Measurements from ENCODE around the gene IGFBP7. TPM values are rescaled to one million over a fixed set of nuclear protein-coding genes. Genes with fewer than 3 reads are reported as not detected.

Gene IGFBP7
- total and polyA plus RNA-seq, 2 experiments from 2014 or later: 68.9 to 87.2 TPM

DNA sequence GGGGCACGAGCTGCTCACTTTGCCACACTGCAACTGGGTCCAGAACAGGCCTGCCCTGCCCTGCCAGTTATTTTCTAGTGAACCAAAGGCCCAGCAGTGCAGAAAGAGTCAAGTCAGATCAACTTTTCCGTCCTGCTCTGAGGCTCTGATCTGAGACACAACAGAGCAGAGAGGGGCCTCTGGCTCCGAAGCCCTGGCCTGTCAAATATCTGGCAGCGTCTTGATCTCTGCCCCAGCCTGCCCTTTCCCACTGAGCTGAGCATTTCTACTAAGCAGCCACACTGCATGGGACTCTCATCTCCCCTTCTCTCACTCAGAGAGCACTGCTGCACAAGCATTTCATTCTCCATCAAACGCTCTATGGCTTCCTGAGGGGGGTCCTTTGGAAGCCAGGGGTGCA, 11.8 kb downstream of the IGFBP7 start:
- Histone ChIP-seq H3K4me1 (ENCODE audit: low read depth) (peaks cover 42% of the 10 kb centered on the region), H3K27me3 (no peaks in the 10 kb centered on the region), H3K36me3 (no peaks in the 10 kb centered on the region), H3K4me3 (no peak overlapping the region), H3K27ac (peak overlapping the region; percentile 88), H3K9me3 (ENCODE audit: low read depth) (no peaks in the 10 kb centered on the region)
- DNase-seq (ENCODE audit: low read depth in 1 of 2, low spot score in 1 of 2): peak; percentile 31 to 51
- TF ChIP-seq CTCF (IDR thresholded peaks at IDR 0.05; ENCODE audit: low read depth, low read length): no peak

DNA sequence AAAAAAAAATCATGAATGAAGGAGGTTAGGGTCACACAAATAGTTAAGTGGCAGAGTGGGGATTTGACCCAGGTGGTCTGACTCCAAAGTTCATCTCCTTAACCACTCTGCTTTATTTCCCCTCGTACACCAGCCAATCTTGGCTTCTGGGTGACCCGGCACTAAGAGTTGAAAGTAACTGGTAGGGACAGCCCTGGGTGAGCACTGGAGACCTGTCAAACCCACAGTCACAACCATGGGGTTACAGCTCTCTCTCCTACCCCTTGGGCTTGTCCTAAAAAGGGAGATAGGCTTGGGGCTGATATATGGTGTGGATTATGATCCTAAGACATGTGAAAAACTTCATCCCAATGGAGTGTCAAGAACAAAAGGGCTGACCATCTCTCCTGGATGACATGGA, 12.5 kb downstream of the IGFBP7 start:
- no peaks in the 10 kb centered on the region for H3K36me3 ChIP-seq
- H3K4me1 ChIP-seq (ENCODE audit: low read depth): peaks cover 36% of the 10 kb centered on the region
- DNase-seq (ENCODE audit: low read depth in 1 of 2, low spot score in 1 of 2): no peak
- no peaks in the 10 kb centered on the region for H3K9me3 ChIP-seq (ENCODE audit: low read depth)
- no peak for TF ChIP-seq CTCF (IDR thresholded peaks at IDR 0.05; ENCODE audit: low read depth, low read length)
- H3K27me3 ChIP-seq: no peaks in the 10 kb centered on the region
- no peak overlapping the region for H3K4me3 ChIP-seq
- H3K27ac ChIP-seq: peak overlapping the region; percentile 88

- no peak for TF ChIP-seq CTCF (IDR thresholded peaks at IDR 0.05; ENCODE audit: low read depth, low read length)
- Histone ChIP-seq H3K27ac (no peak overlapping the region), H3K36me3 (no peaks in the 10 kb centered on the region), H3K9me3 (ENCODE audit: low read depth) (no peaks in the 10 kb centered on the region), H3K27me3 (no peaks in the 10 kb centered on the region), H3K4me1 (ENCODE audit: low read depth) (peaks cover 34% of the 10 kb centered on the region), H3K4me3 (no peak overlapping the region)
- peak in 1 of 2 donors; percentile 83 for DNase-seq (ENCODE audit: low read depth in 1 of 2, low spot score in 1 of 2)
These were observed 14.2 kb downstream of the IGFBP7 start for GRCh38 chr4:57095956-57096355.

- H3K27me3 ChIP-seq: no peaks in the 10 kb centered on the region
- no peaks in the 10 kb centered on the region for H3K36me3 ChIP-seq
- no peak overlapping the region for H3K4me3 ChIP-seq
- H3K4me1 ChIP-seq (ENCODE audit: low read depth): peaks cover 34% of the 10 kb centered on the region
- H3K9me3 ChIP-seq (ENCODE audit: low read depth): no peaks in the 10 kb centered on the region
- no peak for TF ChIP-seq CTCF (IDR thresholded peaks at IDR 0.05; ENCODE audit: low read depth, low read length)
- no peak overlapping the region for H3K27ac ChIP-seq
- DNase-seq (ENCODE audit: low read depth in 1 of 2, low spot score in 1 of 2): no peak
These were observed 14.9 kb downstream of the IGFBP7 start for GRCh38 chr4:57095245-57095644.

DNA sequence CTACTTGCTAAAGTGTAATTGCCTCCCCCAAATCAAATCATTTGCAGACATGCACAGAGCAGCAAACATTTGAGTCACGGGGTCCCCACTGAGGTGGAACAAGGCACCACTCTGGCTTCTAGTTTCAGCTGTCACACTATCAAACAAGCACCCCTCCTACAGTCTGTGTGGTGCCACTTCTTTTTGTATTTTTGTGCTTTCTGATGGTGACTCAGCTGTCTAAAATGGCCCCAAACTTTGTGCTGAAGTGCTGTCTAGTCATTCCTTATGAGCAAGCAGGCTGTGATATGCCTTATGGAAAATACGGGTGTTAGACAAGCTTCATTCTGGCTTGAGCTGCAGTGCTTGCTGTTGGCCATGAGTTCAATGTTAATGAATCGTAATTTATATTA, 15.4 kb downstream of the IGFBP7 start:
- H3K9me3 ChIP-seq (ENCODE audit: low read depth): no peaks in the 10 kb centered on the region
- H3K27ac ChIP-seq: no peak overlapping the region
- TF ChIP-seq CTCF (IDR thresholded peaks at IDR 0.05; ENCODE audit: low read depth, low read length): no peak
- no peaks in the 10 kb centered on the region for H3K36me3 ChIP-seq
- peaks cover 34% of the 10 kb centered on the region for H3K4me1 ChIP-seq (ENCODE audit: low read depth)
- DNase-seq (ENCODE audit: low read depth in 1 of 2, low spot score in 1 of 2): peak in 1 of 2 donors; percentile 64
- H3K27me3 ChIP-seq: no peaks in the 10 kb centered on the region
- H3K4me3 ChIP-seq: no peak overlapping the region
